Esophagus mucosa (tissue), 1 donor: ENCODE data around the gene C20orf96. TPM values are rescaled to one million over a fixed set of nuclear protein-coding genes. Genes with fewer than 3 reads are reported as not detected.

ENCODE experiments used
- ATAC-seq: fragments of 200-7000 bp; cut with Tn5 transposase; one replicate; pipeline ENCODE4 v1.9.1; 2020
- total RNA-seq: library from RNA; stranded (reverse); gene quantifications from one replicate; pipeline ENCODE4 v1.2.4, GENCODE V29; 2023
- donor health status: DM: yes; HTN: yes; CAD: no.

The C20orf96 gene
- total RNA-seq, 1 donor from 2014 or later: 2.0 TPM

DNA sequence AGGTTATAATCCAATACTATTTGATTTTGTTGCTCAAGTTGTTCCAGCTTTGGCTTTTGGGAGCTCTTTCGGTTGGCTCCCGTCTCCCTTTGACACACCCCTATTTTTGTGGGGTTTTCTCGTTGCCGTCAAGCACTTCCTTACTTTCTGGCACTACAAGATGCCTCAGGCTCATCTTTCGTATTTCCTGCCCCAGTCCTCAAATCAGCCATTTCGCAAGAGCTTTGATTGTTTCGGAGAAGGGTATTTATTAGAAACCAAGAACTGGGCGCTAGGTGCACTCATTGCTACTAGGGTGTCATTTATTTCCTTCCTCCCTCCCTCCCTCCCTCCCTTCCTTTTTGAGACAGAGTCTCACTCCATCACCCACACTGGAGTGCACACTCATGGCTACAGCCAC lies 21.5 kb upstream of the C20orf96 start:
- ATAC-seq: no peak

DNA sequence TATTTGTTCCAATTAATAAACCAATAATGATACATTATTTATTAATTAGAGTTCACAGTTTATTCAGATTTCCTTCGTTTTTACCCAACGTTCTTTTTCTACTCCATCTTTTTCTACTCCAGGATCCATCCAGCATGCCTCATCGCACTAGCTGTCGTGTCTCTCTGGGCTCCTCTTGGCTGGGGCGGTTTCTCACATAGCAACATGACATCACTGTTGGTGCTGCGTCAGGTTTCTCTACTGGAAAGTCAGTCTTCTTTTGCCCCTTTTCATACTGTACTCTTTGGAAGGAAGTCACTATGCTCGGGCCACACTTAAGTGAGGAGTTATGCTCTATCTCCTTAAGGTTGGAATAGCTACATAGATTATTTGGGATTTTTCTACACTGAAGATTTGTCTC lies 21.1 kb upstream of the C20orf96 start:
- ATAC-seq: no peak

DNA sequence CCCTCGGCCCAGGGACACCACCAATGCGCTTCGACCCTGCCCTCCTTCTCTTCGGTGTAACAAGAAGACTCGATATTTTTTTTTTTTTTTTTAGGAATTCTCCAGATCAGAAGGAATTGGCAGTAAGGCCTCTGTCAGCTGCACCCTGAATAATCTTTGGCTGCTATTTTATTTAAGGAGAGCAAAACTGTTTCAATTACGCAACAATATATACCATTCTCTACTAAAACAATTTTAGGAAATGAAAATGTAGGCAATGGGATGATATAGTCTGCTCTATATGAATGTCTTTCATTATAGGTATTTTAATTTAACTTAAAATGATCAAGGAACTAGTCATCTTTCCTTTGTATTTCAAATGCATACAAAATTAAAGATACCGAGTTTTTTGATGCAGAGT lies 20.1 kb upstream of the C20orf96 start:
- ATAC-seq: no peak

DNA sequence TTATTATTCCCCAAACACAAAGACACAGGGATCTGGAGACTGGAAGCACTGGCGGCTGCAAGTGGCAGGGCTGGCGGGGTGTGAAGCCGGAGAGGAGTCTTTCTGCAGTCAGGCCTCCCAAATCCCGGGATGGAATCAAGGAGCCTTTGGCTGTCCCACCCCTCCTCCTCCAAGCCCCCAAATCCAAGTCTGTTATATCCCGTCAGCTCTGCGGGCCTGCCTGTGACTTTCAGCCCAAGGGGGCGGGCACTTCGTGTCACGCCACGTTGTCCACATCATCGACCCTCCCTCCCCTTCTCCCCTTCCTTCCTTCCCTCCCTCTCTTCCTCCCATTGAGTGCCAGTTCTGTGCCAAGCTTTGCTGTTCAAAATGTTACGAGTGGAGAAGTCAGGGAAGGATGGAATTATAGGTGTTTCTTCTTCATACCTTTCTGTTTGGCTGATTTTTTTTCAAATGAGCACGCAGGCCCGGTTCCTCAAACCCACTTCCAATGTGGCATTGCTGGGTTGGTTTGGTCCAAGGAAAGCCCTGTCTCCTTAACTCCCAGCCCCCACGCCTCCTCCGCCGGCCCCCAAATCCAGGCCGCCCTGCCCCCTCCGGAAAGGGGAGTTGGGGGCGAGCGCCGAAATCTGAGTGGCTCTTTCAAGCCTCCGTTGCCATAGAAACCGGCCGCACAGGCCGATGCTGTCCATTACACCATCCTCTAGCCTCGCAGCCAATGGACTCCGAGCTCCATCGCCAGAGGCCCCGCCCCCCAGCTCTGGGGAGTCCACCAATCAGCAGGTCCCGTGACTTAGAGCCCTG lies 19.5 kb upstream of the C20orf96 start:
- peak; percentile 79 for ATAC-seq

DNA sequence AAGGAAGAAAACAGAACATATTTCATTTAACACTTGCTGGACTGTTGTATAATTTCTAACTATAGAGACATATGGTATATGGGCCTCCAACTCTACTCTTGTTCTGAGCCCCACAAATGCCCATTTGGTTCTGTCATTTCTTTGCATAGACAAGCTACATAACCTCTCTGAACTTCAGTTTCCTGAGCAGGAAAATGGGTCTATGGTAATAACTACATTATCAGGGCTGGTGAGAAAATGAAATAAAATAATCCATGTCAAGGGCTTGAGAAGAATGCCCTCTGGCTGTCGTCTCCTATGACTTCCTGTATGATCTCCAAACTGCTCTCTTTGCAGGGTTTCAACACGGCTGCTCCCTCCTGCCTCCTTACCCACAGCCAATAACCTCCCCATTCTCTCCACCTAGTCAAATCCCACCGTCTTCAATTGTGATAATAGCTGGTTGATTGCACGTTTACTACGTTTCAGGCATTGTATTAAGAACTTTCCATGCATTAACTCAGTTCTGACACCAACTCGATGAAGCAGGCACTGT lies 18.8 kb upstream of the C20orf96 start:
- no peak for ATAC-seq

DNA sequence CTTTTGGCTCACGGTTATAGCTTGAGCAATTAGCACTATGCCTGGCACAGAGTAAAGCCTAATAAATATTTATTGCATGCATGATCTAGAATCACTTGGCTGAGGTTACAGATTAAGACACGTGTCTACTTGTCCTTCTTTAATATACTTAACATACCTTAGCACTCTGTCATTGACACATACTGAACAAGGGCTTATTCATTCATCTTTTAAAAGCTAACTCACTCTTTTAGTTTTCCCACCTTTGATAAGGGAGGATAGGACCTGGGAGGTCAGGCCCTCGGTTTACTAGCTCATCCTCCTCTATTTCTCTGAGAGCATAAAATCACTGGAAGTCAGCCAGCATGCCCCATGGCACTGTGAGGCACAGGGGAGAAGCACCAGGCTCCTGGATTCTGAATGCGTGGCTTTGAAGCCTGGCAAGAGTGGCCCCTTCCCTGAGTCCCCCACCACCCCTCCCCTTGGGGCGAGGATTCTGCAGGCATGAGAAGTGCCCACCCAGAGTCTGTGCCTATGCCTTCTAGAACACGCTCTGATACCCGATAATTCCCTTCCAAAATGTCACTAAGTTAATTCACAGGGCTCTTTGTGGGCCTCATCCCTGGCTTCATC lies 18.0 kb upstream of the C20orf96 start:
- ATAC-seq: peak; percentile 82

DNA sequence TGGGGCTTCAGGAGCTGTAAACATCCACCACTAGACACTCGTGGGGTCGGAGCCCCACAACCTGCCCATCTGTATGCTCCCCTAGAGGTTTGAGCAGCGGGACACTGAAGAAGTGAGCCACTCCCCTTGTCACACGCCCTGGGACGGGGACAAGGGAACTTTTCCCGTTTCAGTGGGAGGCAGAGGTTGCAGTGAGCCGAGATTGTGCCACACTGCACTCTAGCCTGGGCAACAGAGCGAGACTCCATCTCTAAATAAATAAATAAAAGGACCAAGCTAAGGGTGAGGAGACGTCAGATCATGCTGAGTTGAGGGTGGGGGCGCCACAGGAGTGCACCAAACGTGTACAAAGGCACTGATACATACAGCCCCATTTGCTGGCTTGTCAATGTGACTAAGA lies 15.2 kb upstream of the C20orf96 start:
- ATAC-seq: no peak

DNA sequence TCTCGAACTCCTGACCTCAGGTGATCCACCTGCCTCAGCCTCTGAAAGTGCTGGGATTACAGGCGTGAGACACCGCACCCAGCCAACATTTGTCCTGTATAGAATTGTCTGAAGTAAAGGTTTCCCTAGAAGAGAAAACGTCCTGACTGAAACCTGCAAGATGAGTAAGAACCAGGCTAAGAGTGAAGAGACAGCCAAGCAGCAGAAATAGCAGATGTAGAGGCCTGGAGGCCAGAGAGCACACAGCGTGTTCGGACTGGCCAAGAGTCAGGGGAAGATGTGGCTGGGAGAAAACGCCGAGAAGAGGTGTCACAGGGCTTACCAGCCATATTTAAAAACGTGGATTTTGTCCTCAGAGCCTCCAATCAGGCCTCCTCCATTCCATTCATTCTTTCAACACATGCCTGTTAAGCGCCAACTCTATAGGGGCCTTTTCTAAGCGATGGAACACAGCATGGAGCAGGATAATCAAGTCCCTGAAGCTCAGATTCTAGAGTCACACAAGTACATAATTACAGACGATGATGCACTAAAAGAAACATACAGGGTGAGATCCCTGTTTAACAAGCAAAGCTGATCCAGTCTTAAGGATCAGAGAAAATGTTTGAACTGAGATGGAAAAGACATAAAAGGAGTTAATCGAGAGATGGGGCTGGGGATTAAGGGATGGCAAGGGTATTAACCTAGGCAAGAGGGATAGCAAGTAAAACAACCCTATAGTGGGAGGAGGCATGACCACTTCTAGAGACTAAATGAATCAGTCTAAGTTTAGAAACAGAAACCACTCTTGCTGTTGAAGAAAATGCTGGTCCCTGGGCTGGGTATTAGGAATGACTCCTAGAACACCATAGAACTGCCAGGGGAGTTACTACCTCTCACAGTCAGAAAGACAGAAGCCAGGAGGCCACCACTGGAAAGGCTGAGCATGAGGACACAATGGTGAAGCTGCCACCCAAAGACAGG lies 11.6 kb upstream of the C20orf96 start:
- no peak for ATAC-seq

DNA sequence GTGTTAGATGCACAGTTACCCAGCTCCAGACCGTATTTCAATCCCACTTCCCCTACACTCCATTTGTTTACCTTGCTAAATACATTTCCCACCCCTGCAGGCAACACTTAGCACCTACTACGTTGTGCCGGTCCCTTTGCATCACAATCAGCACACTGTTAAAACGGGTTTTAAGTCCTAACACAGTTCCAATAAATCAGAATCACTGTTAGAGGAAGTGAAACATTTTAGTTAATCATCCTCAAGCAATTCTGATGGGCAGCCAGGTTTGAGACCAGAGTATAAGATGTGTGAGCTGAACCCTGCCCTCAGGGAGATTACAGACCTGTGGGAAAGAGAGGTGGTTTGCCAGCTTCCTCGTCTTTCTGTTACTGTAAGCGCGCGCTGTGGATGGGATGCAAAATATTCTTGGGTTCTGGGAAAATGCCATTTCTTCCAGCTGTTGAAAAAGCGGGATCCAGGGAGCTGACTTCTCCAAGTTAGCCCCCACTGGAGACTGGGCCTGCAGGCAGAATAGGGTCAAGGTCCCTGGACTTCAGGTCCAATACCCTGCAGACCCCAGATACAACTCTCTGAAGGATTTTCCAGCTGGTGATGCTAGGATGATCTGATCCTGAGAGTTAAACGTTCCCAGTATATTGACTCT lies 9.9 kb upstream of the C20orf96 start:
- no peak for ATAC-seq

DNA sequence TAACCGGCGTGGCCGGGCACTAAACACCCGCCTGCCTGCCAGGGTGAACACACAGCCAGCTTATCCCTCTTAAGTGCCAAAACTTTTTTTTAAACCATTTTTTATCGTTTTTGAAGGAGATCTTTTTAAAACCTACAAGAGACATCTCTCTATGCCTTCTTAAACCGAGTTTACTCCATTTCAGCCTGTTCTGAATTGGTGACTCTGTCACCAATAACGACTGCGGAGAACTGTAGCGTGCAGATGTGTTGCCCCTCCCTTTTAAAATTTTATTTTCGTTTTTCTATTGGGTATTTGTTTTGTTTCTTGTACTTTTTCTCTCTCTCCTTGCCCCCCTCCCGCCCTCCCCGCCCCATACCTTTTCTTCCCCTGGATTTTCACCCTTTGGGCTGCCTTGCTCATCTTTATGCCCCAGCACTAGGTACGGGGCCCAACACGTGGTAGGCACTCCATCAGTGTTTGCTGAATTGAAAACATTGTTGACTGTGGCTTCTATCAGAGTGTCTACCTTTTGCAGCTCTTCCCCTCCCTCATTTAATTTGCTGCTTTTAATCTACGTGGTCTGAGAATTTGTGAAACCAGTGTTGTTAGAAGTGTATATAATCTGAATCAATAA lies 8.3 kb upstream of the C20orf96 start:
- ATAC-seq: no peak

DNA sequence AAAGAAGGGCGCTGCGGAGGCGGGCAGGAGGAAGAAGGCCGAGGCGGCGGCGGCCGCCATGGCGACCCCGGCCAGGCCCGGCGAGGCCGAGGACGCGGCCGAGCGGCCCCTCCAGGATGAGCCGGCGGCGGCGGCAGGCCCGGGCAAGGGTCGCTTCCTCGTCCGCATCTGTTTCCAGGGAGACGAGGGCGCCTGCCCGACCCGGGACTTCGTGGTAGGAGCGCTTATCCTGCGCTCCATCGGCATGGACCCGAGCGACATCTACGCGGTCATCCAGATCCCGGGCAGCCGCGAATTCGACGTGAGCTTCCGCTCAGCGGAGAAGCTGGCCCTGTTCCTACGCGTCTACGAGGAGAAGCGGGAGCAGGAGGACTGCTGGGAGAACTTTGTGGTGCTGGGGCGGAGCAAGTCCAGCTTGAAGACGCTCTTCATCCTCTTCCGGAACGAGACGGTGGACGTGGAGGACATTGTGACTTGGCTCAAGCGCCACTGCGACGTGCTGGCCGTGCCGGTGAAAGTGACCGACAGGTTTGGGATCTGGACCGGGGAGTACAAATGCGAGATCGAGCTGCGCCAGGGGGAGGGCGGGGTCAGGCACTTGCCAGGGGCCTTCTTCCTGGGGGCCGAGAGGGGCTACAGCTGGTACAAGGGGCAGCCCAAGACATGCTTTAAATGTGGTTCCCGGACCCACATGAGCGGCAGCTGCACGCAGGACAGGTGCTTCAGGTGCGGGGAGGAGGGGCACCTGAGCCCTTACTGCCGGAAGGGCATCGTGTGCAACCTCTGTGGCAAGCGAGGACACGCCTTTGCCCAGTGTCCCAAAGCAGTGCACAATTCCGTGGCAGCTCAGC lies 7.6 kb upstream of the C20orf96 start:
- ATAC-seq: peak; percentile 78

DNA sequence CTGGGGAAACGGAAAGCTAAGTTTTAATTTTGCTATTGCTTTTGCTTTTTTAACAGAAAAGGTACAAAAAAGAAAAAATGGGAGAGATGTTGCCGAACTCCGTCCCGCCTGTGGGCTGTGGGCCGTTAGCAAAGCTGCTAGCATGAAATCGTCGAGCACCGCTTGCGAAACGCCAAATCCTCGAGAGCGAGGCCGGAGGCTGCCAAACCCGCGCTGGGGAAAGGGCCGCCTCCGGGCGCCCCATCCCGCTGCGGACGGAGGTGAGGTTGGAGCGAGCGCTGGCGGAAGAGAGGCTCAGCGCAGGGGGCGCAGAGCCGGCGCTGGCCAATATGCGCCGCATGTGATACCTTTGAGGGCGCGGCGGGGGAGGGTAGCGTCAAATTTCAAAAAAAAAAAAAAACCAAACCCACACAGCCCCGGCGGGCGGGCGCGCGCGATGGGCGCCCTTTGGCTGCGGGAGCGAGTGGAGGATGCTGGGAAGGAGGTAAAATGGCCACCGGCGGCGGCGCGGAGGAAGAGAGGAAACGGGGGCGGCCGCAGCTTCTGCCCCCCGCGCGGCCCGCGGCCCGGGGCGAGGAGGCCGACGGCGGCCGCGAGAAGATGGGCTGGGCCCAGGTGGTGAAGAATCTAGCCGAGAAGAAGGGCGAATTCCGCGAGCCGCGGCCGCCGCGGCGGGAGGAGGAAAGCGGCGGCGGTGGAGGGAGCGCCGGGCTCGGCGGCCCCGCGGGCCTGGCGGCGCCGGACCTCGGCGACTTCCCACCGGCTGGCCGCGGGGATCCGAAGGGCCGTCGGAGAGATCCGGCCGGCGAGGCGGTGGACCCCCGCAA lies 6.8 kb upstream of the C20orf96 start, which contains the start of gene ZCCHC3:
Gene ZCCHC3, plus strand, starts transcription at position 473 of the 827 bp plus-strand sequence. Its CDS starts 17 bp downstream, at position 490.
- peak; percentile 79 for ATAC-seq

DNA sequence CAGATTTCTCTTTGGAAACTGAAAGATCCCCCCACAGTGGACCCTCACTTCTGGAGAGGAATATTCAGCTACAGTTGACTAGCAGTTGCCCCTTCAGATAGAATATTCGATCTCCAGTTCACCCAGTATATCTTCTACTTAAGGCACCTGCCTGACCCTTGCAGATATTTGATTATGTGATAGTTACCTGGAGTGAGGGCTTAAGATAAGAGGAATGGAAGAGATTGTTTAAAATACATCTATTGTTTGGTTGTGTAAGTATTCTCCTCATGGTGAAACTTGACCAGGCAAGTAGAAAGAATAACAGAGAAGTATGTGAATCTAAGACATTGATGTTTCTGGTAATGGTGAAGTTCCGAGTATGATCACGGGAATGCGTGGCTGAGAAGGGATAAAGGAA lies 5.3 kb upstream of the C20orf96 start:
- no peak for ATAC-seq

DNA sequence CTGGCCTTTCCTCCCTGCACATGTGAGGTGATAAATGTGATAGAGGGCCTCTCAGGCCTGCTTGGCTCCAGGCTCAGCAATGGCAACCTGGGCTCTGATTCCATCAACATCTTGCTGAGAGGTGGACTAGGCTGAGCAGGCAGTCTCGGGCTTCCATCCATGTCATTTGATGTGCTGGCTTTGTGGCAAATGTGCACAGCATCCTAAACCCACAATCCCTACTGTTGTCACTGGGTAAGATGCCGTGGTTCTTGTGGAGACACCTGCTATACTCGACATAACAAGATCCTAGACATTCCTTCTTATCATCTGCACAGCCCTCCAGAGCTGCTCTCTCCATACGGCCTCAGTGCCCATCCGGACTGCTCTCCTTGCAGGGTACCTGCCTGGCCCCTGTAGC lies 4.1 kb upstream of the C20orf96 start:
- ATAC-seq: no peak

DNA sequence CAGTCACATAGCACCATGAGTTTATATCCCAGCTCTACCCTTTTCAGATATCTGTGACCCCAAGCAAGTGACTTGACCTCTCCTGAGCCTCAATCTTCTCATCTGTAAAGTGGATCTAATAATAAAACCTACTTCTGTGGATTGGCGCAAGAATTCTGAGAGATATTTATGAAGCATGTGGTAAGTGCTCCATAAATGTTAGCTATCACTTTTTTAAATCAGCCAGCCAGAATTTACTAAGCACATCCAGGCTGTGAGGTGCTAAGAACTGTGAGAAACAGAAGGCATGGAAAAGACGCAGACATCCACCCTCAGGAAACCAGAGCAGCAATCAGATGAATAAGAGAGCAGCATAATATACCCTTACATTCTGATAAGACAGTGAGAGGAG lies 862 bp downstream of the C20orf96 start:
- ATAC-seq: no peak

DNA sequence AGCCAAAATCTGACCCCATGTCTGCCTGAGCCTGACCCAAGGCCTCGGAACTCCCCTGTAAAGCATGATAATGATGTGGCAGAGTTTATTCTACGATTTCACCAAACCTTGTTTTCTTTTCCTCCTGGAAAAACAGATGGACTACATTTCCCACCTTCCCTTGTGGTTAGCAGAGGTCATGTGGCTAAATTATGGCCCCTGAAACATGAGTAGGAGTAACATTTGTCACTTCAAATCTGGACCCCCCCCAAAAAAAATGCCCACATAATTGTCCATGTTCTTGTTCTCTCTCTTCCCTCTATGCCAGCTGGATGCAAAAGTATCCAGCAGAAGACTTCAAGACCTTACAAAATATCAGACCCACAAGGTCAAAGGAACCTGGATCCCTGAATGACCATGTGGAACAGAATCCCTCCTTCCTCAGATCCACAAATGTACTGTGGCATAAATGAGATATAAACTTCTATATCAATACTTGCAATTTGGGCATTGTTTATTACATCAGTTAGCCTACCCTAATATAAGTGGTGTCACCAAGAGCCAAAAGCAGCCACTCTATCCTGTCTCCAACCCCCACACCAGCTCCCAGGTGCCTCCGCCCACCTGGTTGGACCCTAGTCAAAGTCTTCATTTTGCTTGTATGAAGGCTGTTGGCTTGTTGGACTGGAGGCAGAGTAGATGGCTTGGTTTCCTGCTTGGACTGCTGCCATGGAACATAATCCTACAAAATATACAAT lies 1.4 kb downstream of the C20orf96 start:
- ATAC-seq: no peak

DNA sequence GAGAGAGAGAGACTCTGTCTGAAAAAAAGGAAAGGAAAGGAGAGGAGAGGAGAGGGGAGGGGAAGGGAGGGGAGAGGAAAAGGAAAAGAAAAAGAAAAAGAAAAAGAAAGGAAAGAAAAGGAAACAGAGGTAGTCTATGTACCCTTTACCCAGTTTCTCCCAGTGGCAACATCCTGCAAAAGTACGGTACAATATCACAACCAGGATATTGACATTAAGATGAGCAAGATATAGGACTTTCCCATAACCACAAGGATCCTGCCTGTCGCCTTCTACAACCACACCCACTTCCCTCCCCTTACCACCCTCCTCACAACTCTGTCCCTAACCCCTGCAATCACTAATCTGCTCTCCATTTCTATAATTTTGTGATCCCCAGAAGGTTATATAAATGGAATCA lies 4.0 kb downstream of the C20orf96 start:
- no peak for ATAC-seq

DNA sequence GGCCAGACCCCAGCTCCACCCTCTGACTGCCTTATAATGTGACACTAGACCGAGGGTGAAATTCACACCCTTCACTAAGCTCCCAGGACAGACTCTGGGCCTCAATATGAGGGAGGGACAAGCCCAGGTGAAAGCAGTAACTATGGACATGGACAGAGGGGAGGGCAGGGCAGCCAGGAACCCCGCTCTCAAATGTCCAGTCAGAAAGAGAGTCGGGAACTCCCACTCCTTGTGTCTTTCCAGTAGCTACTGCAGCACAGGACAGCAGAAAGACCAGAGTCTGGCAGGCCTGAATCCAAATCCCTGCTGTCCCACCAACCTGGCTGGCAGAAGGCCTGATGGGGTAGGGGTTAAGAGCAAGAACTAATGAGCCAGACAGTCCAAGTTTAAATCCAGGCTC lies 6.4 kb downstream of the C20orf96 start:
- no peak for ATAC-seq
